Fibroblast of mammary gland (primary cell): Measurements from ENCODE around the gene TEF.

Experiments used
- DNase-seq: peaks from one replicate; pipeline ENCODE4 v3.0.0-alpha.2; 2010; ENCODE audit warnings: low read depth
- H3K4me3 ChIP-seq: 2 replicates; pipeline ENCODE4 v1.5.1; 2011; ENCODE audit warnings: low read depth, mild to moderate bottlenecking, low read length, moderate library complexity; ENCODE audit not compliant: control insufficient read depth
- CTCF ChIP-seq: conservative IDR thresholded peaks from 2 replicates; pipeline ENCODE4 v1.5.1; 2011; ENCODE audit warnings: low read depth, low read length, inconsistent platforms; ENCODE audit not compliant: control insufficient read depth, insufficient read depth

The TEF gene

GRCh38 chr22:41403532-41404318 lies 22.0 kb downstream of the TEF start:
- peak; percentile 84 for DNase-seq
- no peak overlapping the region for H3K4me3 ChIP-seq
- peak; percentile 97 for TF ChIP-seq CTCF

- no peak for DNase-seq
Observed at GRCh38 chr22:41405588-41405987, 23.8 kb downstream of the TEF start.

GRCh38 chr22:41406410-41406809 lies 24.7 kb downstream of the TEF start:
- TF ChIP-seq CTCF, result no peak
- no peak overlapping the region for H3K4me3 ChIP-seq
- no peak for DNase-seq

More at GRCh38 chr22:41405588-41405987, 23.8 kb downstream of the TEF start:
- TF ChIP-seq CTCF, result no peak
- no peak overlapping the region for H3K4me3 ChIP-seq

GRCh38 chr22:41407433-41407832 lies 25.7 kb downstream of the TEF start:
- DNase-seq, result no peak
- H3K4me3 ChIP-seq, result no peak overlapping the region
- TF ChIP-seq CTCF, result no peak

GRCh38 chr22:41408665-41409064 lies 26.9 kb downstream of the TEF start:
- no peak overlapping the region for H3K4me3 ChIP-seq
- no peak for DNase-seq
- no peak for TF ChIP-seq CTCF

GRCh38 chr22:41410311-41410751 lies 28.6 kb downstream of the TEF start:
- TF ChIP-seq CTCF, result no peak
- no peak overlapping the region for H3K4me3 ChIP-seq
- DNase-seq, result no peak
